PC-9 (cell line): ENCODE data around the gene POP4.

Source experiments
- EZH2 ChIP-seq: fragments of 200-600 bp; sonication (generic); IDR thresholded peaks from 2 replicates; pipeline ENCODE4 v1.8.0; 2017; ENCODE audit warnings: antibody characterized with exemption, low read depth
- TF ChIP-seq, protein P1 (sequence below): fragments of 200-600 bp; sonication (generic); conservative IDR thresholded peaks from 2 replicates; pipeline ENCODE4 v1.6.1; 2017; ENCODE audit warnings: mixed run types, antibody characterized with exemption, mild to moderate bottlenecking, moderate library complexity

DNA sequence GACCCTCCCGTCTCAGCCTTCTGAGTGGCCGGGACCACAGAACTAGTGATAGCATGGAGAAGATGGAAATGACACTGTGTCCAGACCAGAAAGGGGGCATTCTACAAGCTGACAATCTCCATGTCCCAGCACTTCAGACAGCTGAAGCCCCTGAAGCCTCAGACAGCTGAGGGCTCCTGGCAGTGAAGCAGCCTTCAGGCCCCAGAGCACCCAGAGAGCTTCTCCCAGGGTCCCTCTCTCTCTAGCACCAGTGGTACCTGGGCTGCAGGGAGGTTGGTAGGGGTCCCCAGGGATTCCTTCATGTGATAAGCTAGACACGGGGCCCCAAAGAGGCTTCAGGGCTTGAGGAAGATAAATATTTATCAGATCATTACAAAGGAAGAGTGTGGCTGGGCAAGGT lies 7.6 kb upstream of the POP4 start:
- TF ChIP-seq, protein P1, sequence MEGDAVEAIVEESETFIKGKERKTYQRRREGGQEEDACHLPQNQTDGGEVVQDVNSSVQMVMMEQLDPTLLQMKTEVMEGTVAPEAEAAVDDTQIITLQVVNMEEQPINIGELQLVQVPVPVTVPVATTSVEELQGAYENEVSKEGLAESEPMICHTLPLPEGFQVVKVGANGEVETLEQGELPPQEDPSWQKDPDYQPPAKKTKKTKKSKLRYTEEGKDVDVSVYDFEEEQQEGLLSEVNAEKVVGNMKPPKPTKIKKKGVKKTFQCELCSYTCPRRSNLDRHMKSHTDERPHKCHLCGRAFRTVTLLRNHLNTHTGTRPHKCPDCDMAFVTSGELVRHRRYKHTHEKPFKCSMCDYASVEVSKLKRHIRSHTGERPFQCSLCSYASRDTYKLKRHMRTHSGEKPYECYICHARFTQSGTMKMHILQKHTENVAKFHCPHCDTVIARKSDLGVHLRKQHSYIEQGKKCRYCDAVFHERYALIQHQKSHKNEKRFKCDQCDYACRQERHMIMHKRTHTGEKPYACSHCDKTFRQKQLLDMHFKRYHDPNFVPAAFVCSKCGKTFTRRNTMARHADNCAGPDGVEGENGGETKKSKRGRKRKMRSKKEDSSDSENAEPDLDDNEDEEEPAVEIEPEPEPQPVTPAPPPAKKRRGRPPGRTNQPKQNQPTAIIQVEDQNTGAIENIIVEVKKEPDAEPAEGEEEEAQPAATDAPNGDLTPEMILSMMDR: no peak
- TF ChIP-seq EZH2: no peak
